ENCODE data around the gene SLC7A5.
"Not testable (repeated sequence)": the region's sequence is repeated elsewhere in the genome, so short reads cannot be mapped to it uniquely, and the experiment has no call there.

Gene SLC7A5

GRCh38 chr16:87860553-87861299 lies 8.6 kb downstream of the SLC7A5 start:
- TF ChIP-seq, protein P1, sequence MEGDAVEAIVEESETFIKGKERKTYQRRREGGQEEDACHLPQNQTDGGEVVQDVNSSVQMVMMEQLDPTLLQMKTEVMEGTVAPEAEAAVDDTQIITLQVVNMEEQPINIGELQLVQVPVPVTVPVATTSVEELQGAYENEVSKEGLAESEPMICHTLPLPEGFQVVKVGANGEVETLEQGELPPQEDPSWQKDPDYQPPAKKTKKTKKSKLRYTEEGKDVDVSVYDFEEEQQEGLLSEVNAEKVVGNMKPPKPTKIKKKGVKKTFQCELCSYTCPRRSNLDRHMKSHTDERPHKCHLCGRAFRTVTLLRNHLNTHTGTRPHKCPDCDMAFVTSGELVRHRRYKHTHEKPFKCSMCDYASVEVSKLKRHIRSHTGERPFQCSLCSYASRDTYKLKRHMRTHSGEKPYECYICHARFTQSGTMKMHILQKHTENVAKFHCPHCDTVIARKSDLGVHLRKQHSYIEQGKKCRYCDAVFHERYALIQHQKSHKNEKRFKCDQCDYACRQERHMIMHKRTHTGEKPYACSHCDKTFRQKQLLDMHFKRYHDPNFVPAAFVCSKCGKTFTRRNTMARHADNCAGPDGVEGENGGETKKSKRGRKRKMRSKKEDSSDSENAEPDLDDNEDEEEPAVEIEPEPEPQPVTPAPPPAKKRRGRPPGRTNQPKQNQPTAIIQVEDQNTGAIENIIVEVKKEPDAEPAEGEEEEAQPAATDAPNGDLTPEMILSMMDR (conservative IDR thresholded peaks at IDR 0.05; ENCODE audit: low read depth, low read length), result no peak
- H3K4me3 ChIP-seq (ENCODE audit: low read depth, low read length), result no peak overlapping the region
- DNase-seq (ENCODE audit: low read depth), result peak; percentile 72

DNA sequence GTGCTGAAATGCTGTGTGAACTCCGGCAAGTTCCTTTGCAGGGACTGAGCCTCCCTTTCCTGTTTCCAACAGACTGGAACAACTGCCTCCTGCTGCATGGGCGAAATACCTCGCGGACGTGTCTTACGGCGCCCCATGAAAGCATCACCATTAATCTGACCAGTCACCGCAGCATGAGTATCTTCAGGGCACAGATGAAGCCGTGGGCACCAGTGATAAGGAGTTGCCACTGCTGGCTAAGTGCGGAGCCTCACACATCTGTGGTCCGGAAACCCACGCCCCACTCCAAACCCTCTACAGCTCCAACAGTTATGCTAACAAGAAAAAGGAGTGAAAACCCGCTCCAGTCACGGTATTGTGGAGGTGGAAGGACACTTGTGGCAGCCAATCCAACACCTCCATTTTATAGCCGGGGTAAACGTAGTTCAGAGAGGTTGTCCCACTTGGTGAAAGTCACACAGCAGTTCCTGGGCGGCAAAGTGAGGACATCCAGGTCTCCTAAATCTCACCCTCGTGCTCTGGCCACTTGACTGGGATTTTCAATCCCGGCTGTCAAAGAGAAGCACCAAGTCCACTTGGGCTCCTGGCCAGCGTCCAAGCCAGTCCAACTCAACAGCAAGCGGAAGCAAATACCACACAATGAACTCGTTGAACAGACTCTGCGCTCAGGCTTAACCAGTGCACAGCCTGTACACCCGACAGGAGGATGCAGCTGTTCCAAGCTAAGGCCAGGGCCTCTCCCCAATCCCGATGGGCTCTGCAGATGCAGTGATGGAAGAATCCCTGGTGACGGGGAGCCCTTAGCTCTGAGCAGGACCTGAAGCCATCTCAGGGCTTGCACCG lies 10.9 kb downstream of the SLC7A5 start:
- DNase-seq (ENCODE audit: low read depth); H3K4me3 ChIP-seq (ENCODE audit: low read depth, low read length): not testable (repeated sequence)

GRCh38 chr16:87856791-87857228 lies 12.5 kb downstream of the SLC7A5 start:
- DNase-seq (ENCODE audit: low read depth), result peak; percentile 24
- no peak overlapping the region for H3K4me3 ChIP-seq (ENCODE audit: low read depth, low read length)
- TF ChIP-seq, protein P1 (conservative IDR thresholded peaks at IDR 0.05; ENCODE audit: low read depth, low read length), result no peak

DNA sequence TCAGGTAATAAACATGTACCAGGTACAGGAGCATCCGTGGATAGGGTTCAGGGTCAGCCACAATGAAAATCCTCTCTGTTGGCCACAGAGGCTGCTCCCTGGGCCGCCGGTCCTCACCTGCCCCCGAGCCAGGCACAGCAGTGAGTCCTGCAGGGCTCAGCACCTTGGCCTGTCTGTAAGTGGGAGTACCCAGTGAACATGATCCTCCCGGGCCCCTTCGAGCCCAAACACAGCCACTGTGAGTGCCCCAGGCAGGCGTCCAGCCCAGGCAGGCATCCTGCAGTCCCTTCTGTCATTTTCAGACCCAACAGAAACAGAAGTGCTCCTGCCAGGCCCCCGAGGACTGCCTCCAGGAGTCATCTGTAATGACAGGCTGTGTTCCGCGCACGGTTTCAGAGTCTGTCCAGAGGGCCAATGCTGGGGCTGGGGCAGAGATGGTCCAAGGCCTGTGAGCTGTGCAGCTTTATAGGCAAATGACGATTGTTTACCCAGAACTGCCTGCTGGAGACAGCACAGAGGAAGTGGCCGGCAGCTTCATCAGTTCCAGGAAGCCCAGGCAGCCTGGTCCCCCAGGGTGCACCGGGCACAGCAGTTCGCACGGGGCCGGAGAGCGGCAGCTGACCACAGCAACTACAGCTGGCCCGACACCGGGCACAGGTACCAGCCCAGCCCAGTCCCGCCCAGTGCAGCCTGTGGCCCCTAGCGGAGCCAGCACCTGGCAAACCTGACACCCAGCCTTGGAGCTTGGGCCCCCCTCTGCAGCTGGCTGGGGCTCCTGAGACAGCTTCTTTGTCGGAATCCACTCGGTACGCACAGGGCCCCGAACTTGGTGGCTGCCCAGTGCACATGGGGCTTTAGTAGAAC lies 13.2 kb downstream of the SLC7A5 start:
- TF ChIP-seq, protein P1 (conservative IDR thresholded peaks at IDR 0.05; ENCODE audit: low read depth, low read length), result no peak
- H3K4me3 ChIP-seq (ENCODE audit: low read depth, low read length), result no peak overlapping the region
- peak; percentile 82 for DNase-seq (ENCODE audit: low read depth)

DNA sequence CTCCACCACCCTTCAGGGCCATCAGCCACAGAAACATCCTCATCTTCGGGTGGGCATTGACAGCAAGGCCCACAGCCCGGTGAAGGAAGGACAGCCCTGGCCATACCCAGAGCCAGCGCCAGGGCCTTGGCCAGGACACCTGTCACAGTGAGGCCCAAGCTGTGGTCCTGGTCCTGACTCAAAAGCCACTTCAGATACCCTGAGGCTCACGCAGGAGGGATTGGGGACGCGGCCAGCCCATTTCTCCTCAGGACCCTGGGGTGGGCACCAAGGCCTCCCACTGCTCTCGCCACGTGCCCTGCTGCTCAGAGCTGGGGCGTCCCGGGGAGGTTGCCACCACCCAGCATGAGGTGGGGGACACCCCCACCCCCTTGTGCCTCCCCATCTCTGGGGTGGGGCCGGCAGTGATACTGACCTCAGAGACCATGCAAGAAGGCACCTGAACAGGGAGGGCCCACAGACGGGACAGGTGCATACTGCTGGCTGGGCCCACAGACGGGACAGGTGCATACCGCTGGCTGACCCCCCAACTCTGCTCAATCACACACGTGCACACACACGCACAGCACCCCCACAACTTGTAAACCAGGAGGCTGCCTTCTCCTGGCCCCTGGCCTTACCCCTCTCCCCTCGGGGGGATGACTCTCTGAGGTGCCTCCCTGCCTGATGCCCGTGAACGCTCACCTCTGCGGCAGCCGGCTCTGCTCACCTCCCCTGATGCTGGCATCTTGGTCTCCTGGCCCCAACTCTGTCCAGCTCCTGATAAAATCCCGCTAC lies 14.2 kb downstream of the SLC7A5 start:
- DNase-seq (ENCODE audit: low read depth), result no peak
- TF ChIP-seq, protein P1 (conservative IDR thresholded peaks at IDR 0.05; ENCODE audit: low read depth, low read length), result no peak
- no peak overlapping the region for H3K4me3 ChIP-seq (ENCODE audit: low read depth, low read length)

DNA sequence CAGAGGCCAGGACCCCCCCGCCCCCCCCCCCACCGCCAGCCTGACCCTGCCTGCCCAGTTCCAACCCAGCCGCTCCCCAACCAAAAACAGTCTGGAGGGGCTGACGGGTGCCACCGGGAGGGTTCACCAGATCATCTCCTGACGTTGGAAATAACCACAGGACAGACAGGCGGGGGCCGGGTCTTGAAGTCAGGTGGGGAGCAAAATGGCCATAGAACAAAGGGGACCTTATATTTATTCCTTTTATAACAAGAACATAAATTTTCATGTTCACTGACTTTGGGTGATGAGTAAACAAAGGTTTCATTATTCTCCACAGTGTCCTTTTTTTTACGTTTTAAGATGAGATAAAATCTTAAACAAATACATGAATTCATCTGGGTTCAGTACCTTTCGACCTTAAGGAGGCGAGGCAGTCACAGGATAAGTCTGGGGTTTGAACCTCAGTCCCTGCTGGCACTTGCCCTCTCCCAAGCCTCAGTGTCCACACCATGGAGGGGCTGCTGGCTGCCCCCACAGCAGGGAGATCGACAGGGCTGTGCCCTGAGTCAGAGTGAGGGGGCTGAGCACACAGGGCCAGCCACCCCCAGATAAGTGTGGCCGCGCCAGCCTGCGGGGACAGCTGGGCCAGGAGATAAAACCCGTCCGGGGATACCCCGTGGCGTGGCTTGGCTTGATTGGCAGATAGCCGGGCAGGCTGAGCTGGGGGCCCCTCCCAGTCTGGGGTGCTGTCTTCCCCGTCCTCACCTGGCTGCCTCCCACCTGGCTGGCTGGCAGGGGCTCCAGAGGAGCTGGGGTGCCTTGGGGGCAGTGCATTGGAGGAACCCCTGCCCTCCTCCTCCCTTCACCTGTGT lies 15.0 kb downstream of the SLC7A5 start:
- DNase-seq (ENCODE audit: low read depth), result no peak
- TF ChIP-seq, protein P1 (conservative IDR thresholded peaks at IDR 0.05; ENCODE audit: low read depth, low read length), result no peak
- H3K4me3 ChIP-seq (ENCODE audit: low read depth, low read length), result peak overlapping the region; percentile 57
